Endometrium (tissue), 2 donors: Measurements from ENCODE around the gene GLMP.

Experiments
- FAIRE-seq: peaks from 2 replicates; lab custom pipeline; 2012; peaks lifted over from hg19 to GRCh38; lab: Jason Lieb, UNC
- donor health status: control.
- donor health status: control.

Gene GLMP

DNA sequence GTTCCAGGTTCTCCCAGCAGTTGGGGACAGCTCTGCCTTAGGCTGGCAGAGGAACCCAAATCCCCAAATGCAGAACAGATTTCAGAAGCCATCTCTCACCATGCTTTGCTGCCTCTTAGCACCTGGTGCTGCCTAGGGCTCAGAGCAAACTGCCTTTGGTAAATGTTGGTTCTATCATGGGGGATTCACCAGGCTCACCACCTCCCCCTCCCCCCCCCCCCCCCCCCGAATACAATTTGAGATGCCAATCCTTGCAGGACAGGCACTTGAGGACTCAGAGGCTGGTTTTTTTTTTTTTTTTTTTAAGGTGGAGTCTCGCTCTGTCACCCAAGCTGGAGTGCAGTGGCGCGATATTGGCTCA lies 47.2 kb downstream of the GLMP start:
- no peak for FAIRE-seq

DNA sequence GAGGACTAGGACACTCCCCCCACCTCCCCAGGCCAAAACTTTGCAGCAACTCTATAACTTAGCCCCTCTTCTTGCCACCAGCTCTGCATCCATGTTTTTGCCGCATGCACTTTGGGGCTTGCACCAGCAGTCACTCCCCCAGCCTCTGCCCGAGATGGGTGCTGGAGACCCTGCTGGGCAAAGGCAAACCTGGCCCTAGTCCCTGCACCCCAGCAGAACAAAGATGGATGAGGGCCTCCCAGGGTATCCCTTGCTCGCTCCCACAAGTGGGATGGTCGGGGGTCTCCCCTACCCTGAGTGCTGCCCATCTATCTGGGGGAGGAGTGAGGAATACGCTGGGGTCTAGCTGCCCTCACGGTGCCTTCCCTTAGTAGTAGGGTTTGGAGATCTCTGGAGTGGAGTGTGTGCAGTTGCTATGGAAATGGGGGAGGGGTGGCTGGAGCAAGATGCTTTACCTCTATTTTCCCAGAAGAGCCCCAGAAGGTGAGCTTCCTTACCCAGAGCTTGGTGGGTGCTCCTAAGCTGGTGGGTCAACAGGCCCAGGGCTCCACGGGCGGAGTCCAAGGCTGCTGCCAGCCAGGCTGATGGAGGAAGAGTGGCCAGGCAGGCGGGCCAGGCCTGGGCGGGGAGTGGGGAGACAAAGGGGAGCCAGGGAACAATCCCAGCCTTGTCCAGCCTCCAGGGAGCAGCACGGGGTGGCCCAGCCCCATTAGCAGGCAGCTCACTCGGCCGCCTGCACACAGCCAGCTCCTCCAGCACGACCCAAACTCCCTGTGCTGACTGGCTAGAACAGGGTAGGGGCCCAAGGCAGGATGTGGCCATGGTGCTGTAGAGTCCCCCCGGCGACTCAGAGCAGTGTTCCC lies 47.8 kb downstream of the GLMP start, which contains the start of gene PAQR6:
PAQR6 (minus strand) TSS at position 597 of the 863 bp plus-strand sequence. CDS start 1,325 bp downstream, outside the sequence.
- no peak for FAIRE-seq

GRCh38 chr1:156246781-156247459 lies 48.6 kb downstream of the GLMP start:
- no peak for FAIRE-seq

GRCh38 chr1:156246241-156246780 lies 49.2 kb downstream of the GLMP start:
- no peak for FAIRE-seq

GRCh38 chr1:156245451-156246232 lies 49.8 kb downstream of the GLMP start:
- no peak for FAIRE-seq

GRCh38 chr1:156244712-156245111 lies 50.8 kb downstream of the GLMP start:
- FAIRE-seq, result no peak

DNA sequence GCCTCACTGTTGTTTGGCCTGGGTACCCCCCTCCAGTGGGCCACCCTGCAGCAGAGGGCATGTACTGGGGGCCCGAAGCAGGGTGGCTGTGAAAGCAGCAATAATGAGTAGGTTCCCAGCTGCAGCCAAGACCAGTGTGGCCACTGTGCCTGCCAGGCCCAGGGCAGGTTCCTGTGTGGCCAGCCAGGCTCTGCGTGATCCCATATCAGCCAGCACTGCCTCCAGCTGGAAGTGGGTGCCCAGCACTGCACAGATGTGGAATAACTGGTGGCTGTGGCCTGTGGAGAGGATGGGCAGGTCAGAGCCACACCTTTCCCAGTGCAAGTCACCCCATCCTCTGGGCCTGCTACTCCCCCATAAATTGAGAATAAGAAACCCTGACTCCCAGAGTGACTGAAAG lies 51.4 kb downstream of the GLMP start:
- no peak for FAIRE-seq

- no peak for FAIRE-seq
Observed at GRCh38 chr1:156242738-156243137, 52.7 kb downstream of the GLMP start.
